ENCODE data around the gene PIGP. TPM values are rescaled to one million over a fixed set of nuclear protein-coding genes. Genes with fewer than 3 reads are reported as not detected.

Gene PIGP
- total and polyA plus RNA-seq, 2 donors (not counting 3 experiments of a cell fraction or from before 2014, with no cell fraction given): 11.4 to 18.9 TPM

GRCh38 chr21:37073417-37074196 lies 736 bp upstream of the PIGP start:
- Histone ChIP-seq H3K9me3 (replicated peaks; ENCODE audit: control insufficient read depth, insufficient read depth, low read length) (no peaks in the 10 kb centered on the region), H3K27ac (ENCODE audit: insufficient read depth, low read depth, low read length) (peak overlapping the region; percentile 56), H3K4me2 (ENCODE audit: insufficient read depth, low read length) (peak overlapping the region; percentile 71), H4K20me1 (replicated peaks; ENCODE audit: control insufficient read depth, extremely low read depth, insufficient read depth, low read length) (peaks cover 2% of the 10 kb centered on the region), H3K27me3 (ENCODE audit: control insufficient read depth in 2 of 2, insufficient read depth in 2 of 2, low read length in 2 of 2) (no peaks in the 10 kb centered on the region), H3K36me3 (ENCODE audit: control insufficient read depth in 2 of 2, extremely low read depth in 1 of 2, insufficient read depth in 2 of 2, low read length in 2 of 2) (no peaks in the 10 kb centered on the region), H2AFZ (ENCODE audit: low read depth, low read length) (peak overlapping the region; percentile 71), H3K9me1 (replicated peaks; ENCODE audit: control insufficient read depth, extremely low read depth, insufficient read depth, low read length) (no peaks in the 10 kb centered on the region), H3K9ac (replicated peaks; ENCODE audit: extremely low read depth, insufficient read depth, low read length) (peak overlapping the region; percentile 72), H3K4me1 (ENCODE audit: control insufficient read depth, extremely low read depth, insufficient read depth, low read length) (peaks cover 17% of the 10 kb centered on the region), H3K4me3 (replicated peaks in 1 of 3; ENCODE audit: insufficient read depth in 1 of 3, low read depth in 1 of 3, low read length in 3 of 3) (peak overlapping the region; percentile 12 to 69 (median 59)), H3K79me2 (ENCODE audit: control insufficient read depth, insufficient read depth, low read length) (peaks cover 45% of the 10 kb centered on the region)
- intact Hi-C loops (cut with micrococcal nuclease): loop anchor here (1.0 to 5.0 kb wide), 3 partner anchors 61 to 293 kb away; partner anchors contain the start of gene DYRK1A
- peak; percentile 52 for DNase-seq (ENCODE audit: low read depth, low spot score)
- ChIA-PET CTCF (interaction anchor here (1.0 kb wide), 1 partner anchor 97 kb away, joined by 3 read pairs; no protein-coding TSS in a partner anchor), POLR2A (no interaction called here)
- TF ChIP-seq MAX (IDR thresholded peaks at IDR 0.05; ENCODE audit: insufficient read depth, insufficient read length): no peak
- peak; percentile 4 for TF ChIP-seq POLR2A (IDR thresholded peaks at IDR 0.05; ENCODE audit: low read depth, low read length)
- no peak for TF ChIP-seq MYC (IDR thresholded peaks at IDR 0.05; ENCODE audit: low read depth, low read length)
- TF ChIP-seq EZH2 (IDR thresholded peaks at IDR 0.05; ENCODE audit: borderline replicate concordance, low read depth, low read length, severe bottlenecking): no peak
- TF ChIP-seq JUN (IDR thresholded peaks at IDR 0.05; ENCODE audit: borderline replicate concordance, insufficient read depth, insufficient read length, low read depth): no peak
- no peak for TF ChIP-seq POLR2AphosphoS5 (IDR thresholded peaks at IDR 0.05; ENCODE audit: insufficient read depth, low read depth, low read length)
- TF ChIP-seq CTCF (IDR thresholded peaks at IDR 0.05; ENCODE audit: extremely low read depth in 1 of 2, insufficient read depth in 1 of 2, low read depth in 1 of 2, low read length in 2 of 2): peak in 1 of 2 donors; percentile 17
- TF ChIP-seq GATA2 (IDR thresholded peaks at IDR 0.05; ENCODE audit: insufficient read depth, insufficient read length, low read depth, low read length): no peak
- no peak for TF ChIP-seq FOS (IDR thresholded peaks at IDR 0.05; ENCODE audit: borderline replicate concordance, insufficient read depth, low read length)
- BruUV-seq (replicated peaks): no TSS peak
- dilution Hi-C loops (cut with MboI; ENCODE audit: extremely low pct_ligation_motif_present, low sequenced_read_pairs): no loop called here
- FAIRE-seq: no peak

Data from endothelial cell of umbilical vein (primary cell).